ENCODE data around the gene WRAP73. TPM values are rescaled to one million over a fixed set of nuclear protein-coding genes. Genes with fewer than 3 reads are reported as not detected.

The WRAP73 gene
- total and polyA plus RNA-seq, 9 of the 15 experiments (the other 6 are each of a cell fraction or from before 2014, with no cell fraction given): 4.3 to 51.8 (median 30.1) TPM

DNA sequence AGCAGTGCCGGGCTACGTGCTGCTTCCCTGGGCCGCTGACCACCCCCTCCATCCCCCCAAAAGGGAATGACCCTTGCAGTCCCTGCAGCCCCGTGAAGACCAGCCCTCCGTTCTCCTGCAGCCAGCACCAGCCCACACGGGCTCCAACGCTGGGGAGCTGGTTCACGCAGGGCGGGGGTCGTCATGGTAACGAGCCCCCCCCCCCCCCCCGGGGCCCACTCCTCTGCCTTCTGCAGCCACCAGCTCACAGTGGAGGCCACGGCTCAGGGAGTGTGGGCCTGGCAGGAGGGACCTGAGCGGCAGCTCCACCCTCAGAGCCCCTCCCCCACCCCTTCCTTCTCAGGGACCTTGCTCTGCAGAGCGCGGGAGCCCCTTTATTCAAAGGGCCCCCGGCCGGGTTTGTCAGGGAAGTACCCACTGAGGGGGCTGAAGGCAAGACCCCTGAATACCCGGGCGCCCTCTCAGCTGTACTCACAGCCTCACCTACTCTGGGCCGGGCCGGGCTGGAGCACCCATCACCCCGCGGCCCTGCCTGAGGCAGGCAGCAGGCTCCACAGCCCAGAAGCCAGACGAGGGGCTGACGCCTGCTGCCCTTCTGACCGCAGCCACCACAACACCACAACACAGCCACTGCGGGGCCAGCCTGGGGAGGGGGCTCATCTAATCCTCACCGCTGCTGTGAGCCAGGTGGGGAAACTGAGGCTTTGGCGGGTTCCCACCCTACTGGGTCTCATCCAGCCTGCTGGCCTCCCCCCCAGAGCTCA, 51.2 kb downstream of the WRAP73 start:
- Histone ChIP-seq H3K4me1 (replicated peaks in 1 of 2; ENCODE audit: control insufficient read depth in 2 of 2, insufficient read depth in 2 of 2, low read length in 2 of 2) (peaks cover 0 to 60% of the 10 kb centered on the region in 2 experiments; a peak in 2 of 5 replicates), H3K27me3 (ENCODE audit: control insufficient read depth in 2 of 2, insufficient read depth in 2 of 2, low read length in 2 of 2) (peaks cover 28 to 82% of the 10 kb centered on the region in 2 experiments; a peak in 4 of 5 replicates), H3K4me3 (no peak overlapping the region), H3K79me2 (ENCODE audit: control insufficient read depth, insufficient read depth, low read length) (no peaks in the 10 kb centered on the region), H3K4me2 (ENCODE audit: insufficient read depth, low read length) (no peak overlapping the region), H3K9me1 (ENCODE audit: control insufficient read depth, insufficient read depth, low read length) (no peaks in the 10 kb centered on the region), H3K36me3 (ENCODE audit: control insufficient read depth, insufficient read depth, low read length) (no peaks in the 10 kb centered on the region), H2AFZ (ENCODE audit: low read depth, low read length) (peak overlapping the region; percentile 43), H3K9ac (ENCODE audit: insufficient read depth in 1 of 2, low read depth in 2 of 2, low read length in 2 of 2) (0 out of 4 replicates have a peak overlapping the region, but pooled peaks of 1 of the 2 experiments have one; percentile 17), H4K20me1 (replicated peaks; ENCODE audit: control insufficient read depth, insufficient read depth, low read length) (peaks cover 21% of the 10 kb centered on the region), H3K9me3 (replicated peaks; ENCODE audit: control insufficient read depth, insufficient read depth, low read depth, low read length) (no peaks in the 10 kb centered on the region), H3K27ac (ENCODE audit: extremely low read depth, low read depth, low read length) (no peak overlapping the region)
- ChIA-PET POLR2A (interaction anchor here (0.6 to 1.5 kb wide), 3 partner anchors 9 to 1360 kb away, joined by 3 read pairs; no protein-coding TSS in a partner anchor), CTCF (ENCODE audit: low intra/inter-chr PET ratio) (no interaction called here)
- TF ChIP-seq DLX4 (CRISPR knock-in tag; IDR thresholded peaks at IDR 0.05) (no peak), GATAD2B (IDR thresholded peaks at IDR 0.05; ENCODE audit: borderline replicate concordance) (no peak), CXXC5 (CRISPR knock-in tag; IDR thresholded peaks at IDR 0.05) (0 out of 2 replicates have a peak, but pooled peaks have one; percentile 0), ATF6 (CRISPR knock-in tag; IDR thresholded peaks at IDR 0.05) (no peak)
- TF ChIP-seq, protein P1, sequence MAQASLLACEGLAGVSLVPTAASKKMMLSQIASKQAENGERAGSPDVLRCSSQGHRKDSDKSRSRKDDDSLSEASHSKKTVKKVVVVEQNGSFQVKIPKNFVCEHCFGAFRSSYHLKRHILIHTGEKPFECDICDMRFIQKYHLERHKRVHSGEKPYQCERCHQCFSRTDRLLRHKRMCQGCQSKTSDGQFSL (CRISPR knock-in tag; IDR thresholded peaks at IDR 0.05): peak; percentile 20; the same call in 1 of the 2 replicates
- TF ChIP-seq, protein P1 (tag; IDR thresholded peaks at IDR 0.05): no peak
- TF ChIP-seq, protein P2, sequence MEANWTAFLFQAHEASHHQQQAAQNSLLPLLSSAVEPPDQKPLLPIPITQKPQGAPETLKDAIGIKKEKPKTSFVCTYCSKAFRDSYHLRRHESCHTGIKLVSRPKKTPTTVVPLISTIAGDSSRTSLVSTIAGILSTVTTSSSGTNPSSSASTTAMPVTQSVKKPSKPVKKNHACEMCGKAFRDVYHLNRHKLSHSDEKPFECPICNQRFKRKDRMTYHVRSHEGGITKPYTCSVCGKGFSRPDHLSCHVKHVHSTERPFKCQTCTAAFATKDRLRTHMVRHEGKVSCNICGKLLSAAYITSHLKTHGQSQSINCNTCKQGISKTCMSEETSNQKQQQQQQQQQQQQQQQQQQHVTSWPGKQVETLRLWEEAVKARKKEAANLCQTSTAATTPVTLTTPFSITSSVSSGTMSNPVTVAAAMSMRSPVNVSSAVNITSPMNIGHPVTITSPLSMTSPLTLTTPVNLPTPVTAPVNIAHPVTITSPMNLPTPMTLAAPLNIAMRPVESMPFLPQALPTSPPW (CRISPR knock-in tag; IDR thresholded peaks at IDR 0.05): peak; percentile 48
- in situ Hi-C loops (cut with MboI): no loop called here
- FAIRE-seq (no peak), DNase-seq (ENCODE audit: extremely low read depth in 1 of 4, low spot score in 3 of 4) (peak in 2 of 4 experiments; percentile 41), ATAC-seq (no peak; the same call in 2 of the 3 replicates)
- 24% methylated on average over 14 of the region's 30 CpGs for WGBS (ENCODE audit: insufficient coverage, low coverage, missing lambda C conversion rate)
- no TSS peak for BruUV-seq (replicated peaks)
- intact Hi-C loops (cut with micrococcal nuclease): no loop called here
